Adrenal gland (tissue), 5 donors: Measurements from ENCODE around the gene MOCOS.
"Not testable (repeated sequence)": the region's sequence is repeated elsewhere in the genome, so short reads cannot be mapped to it uniquely, and the experiment has no call there.

Source experiments
- CTCF ChIP-seq, 6 experiments: fragments of 450-650 bp in 4 of 6; fragments of 200-600 bp in 2 of 6; sonication (generic) in 1 of 6; IDR thresholded peaks; 1 replicate in 5 of 6; 2 replicates in 1 of 6; pipeline versions ENCODE4 v1.5.1 to v1.8.0; 2016 to 2021; ENCODE audit warnings: antibody characterized with exemption in 6 of 6, mild to moderate bottlenecking in 2 of 6, moderate library complexity in 1 of 6
- POLR2A ChIP-seq, 2 donors: fragments of 450-650 bp; IDR thresholded peaks; one replicate each; pipeline ENCODE4 v1.6.1; 2017; ENCODE audit warnings: antibody characterized with exemption in 2 of 2, mild to moderate bottlenecking in 2 of 2, moderate library complexity in 1 of 2
- donor health status: DM: no; HTN: no; CAD: no.

- not testable (repeated sequence) for TF ChIP-seq CTCF, POLR2A (IDR thresholded peaks at IDR 0.05)
Observed at GRCh38 chr18:36240510-36240909, 53.2 kb downstream of the MOCOS start.
